Psoas muscle (tissue), 8 donors: ENCODE measurements around the gene PRPF6. TPM values are rescaled to one million over a fixed set of nuclear protein-coding genes. Genes with fewer than 3 reads are reported as not detected.

Source experiments
- ATAC-seq, 4 donors: fragments of 200-7000 bp; cut with Tn5 transposase; one replicate each; pipeline ENCODE4 v1.9.1; 2020; ENCODE audit warnings: moderate library complexity in 3 of 4, mild to moderate bottlenecking in 2 of 4
- DNase-seq, 2 donors: peaks; one replicate each; pipeline ENCODE4 v3.0.0-alpha.2; 2020
- H3K27ac ChIP-seq: fragments of 200-600 bp; one replicate; pipeline ENCODE4 v1.8.0; 2022
- H3K27me3 ChIP-seq, 3 donors: fragments of 200-600 bp in 1 of 3; one replicate each; pipeline versions ENCODE4 v1.6.1 to v1.8.0; 2013 to 2022; ENCODE audit warnings: low read length in 2 of 3, mild to moderate bottlenecking in 2 of 3, moderate library complexity in 1 of 3; ENCODE audit not compliant: insufficient read depth in 3 of 3
- H3K36me3 ChIP-seq, 2 donors: fragments of 200-600 bp in 1 of 2; one replicate each; pipeline versions ENCODE4 v1.6.1 to v1.8.0; 2013 to 2022; ENCODE audit warnings: low read depth in 1 of 2, mild to moderate bottlenecking in 1 of 2, moderate library complexity in 1 of 2; ENCODE audit not compliant: insufficient read depth in 1 of 2
- H3K4me1 ChIP-seq: fragments of 200-600 bp; one replicate; pipeline ENCODE4 v1.8.0; 2022
- H3K4me3 ChIP-seq: fragments of 200-600 bp; one replicate; pipeline ENCODE4 v1.8.0; 2022; ENCODE audit warnings: mild to moderate bottlenecking
- H3K9me3 ChIP-seq: fragments of 200-600 bp; one replicate; pipeline ENCODE4 v1.8.0; 2022
- WGBS, 3 donors: extraction: QIAGEN DNeasy Blood & Tissue Kit; methylation state at CpG; one replicate each; pipeline versions ENCODE4 v1.1.6 to v1.1.7; 2013; 5-methylcytosine and 5-hydroxymethylcytosine counted together
- intact Hi-C, 2 donors: fragments of 100-400 bp; cut with DNase I; formaldehyde crosslinking; loops; one replicate each; pipeline versions ENCODE4 v1.11.0 to v1.14.2; 2022
- polyA plus RNA-seq, 3 donors: library from polyadenylated mRNA; stranded (reverse); fragments of 200-250 nt; gene quantifications; one replicate each; pipeline ENCODE4 v1.2.3, GENCODE V29; 2013
- total RNA-seq, 4 donors: library from RNA; stranded (reverse); fragmentation: NEBNext Ultra II Directional in 2 of 4; extraction: Animal tissue kit (Norgen Biotek cat#: 25700) in 2 of 4; gene quantifications; one replicate each; pipeline versions ENCODE4 v1.2.1 to v1.2.4, GENCODE V29; 2021 to 2023
- TF ChIP-seq, protein P1 (sequence below): fragments of 200-600 bp; IDR thresholded peaks from one replicate; pipeline ENCODE4 v1.8.0; 2022; ENCODE audit warnings: antibody characterized with exemption
- donor health status: healthy with polysubstance abuse.
- donor health status: DM: no; HTN: no; CAD: no; lungs with moderate emphysema.
- donor health status: Bipolar disorder and iron deficiency.
- donor health status: healthy.
- donor health status: DM: yes; HTN: yes; CAD: no.
- donor health status: DM: no; HTN: no; CAD: no.
- donor health status: DM: no; HTN: no; CAD: no.
- donor health status: DM: yes; HTN: yes; CAD: no.

Gene PRPF6
- total and polyA plus RNA-seq, 7 donors: 38.8 to 75.4 (median 56.8) TPM

DNA sequence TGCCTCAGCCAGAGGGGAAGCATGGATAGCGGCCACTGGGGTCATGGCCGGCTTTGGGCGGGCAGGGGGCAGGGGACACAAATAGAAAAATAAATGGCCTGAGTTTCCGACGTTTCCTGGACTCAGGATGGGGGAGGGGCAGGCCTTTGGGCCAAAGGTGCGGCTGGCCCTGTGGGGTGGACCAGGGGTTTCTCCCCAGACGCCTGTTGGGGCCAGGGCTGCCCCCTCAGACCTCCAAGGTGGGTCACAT lies 75.6 kb downstream of the PRPF6 start:
- Histone ChIP-seq H3K27ac (peak overlapping the region; percentile 68), H3K9me3 (no peaks in the 10 kb centered on the region), H3K36me3 (no peaks in the 10 kb centered on the region), H3K4me3 (peak overlapping the region; percentile 44), H3K4me1 (no peaks in the 10 kb centered on the region), H3K27me3 (peaks cover 0 to 10% (median 0%) of the 10 kb centered on the region in 3 donors)
- intact Hi-C loops: no loop called here
- ATAC-seq (no peak), DNase-seq (no peak)
- WGBS, 3 donors: 40 to 47% (median 42%) methylated on average over 7 of the region's 7 CpGs
- TF ChIP-seq, protein P1, sequence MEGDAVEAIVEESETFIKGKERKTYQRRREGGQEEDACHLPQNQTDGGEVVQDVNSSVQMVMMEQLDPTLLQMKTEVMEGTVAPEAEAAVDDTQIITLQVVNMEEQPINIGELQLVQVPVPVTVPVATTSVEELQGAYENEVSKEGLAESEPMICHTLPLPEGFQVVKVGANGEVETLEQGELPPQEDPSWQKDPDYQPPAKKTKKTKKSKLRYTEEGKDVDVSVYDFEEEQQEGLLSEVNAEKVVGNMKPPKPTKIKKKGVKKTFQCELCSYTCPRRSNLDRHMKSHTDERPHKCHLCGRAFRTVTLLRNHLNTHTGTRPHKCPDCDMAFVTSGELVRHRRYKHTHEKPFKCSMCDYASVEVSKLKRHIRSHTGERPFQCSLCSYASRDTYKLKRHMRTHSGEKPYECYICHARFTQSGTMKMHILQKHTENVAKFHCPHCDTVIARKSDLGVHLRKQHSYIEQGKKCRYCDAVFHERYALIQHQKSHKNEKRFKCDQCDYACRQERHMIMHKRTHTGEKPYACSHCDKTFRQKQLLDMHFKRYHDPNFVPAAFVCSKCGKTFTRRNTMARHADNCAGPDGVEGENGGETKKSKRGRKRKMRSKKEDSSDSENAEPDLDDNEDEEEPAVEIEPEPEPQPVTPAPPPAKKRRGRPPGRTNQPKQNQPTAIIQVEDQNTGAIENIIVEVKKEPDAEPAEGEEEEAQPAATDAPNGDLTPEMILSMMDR: no peak

DNA sequence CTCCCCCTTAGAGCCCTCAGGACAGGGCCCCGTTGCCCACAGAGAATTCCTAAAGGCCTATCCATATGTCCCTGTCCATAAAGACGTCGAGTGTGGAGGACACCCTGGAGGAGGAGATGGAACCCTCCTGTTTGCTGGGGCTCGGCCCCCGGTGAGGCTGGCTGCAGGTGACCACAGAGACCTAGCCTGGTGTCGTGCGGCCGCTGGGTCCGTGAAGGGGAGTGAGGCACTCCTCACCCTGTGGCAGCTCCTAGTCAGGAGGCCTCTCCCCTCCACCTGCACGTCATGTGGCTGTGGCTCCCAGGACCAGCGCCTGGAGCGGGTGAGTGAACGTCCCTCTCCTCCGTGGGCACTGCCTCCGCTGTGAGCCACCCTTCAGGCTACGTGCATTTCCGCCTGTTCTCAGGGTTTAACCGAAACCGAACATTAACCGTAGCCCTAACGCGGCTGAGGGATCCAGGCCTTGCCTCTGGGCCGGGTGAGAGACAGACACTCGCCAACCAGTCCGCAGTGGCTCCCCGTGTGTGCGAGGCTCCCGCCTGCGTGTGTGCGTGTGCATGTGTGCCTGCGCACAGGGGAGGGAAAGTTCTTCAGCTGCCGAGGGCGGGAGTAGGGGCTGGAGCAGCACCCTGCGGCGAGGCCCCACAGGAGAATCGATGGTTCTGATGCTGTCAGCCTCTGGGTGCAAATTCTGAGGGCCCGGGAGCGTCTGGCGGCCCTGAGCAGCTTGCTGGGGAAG lies 76.1 kb downstream of the PRPF6 start:
- intact Hi-C loops: no loop called here
- H3K36me3 ChIP-seq: no peaks in the 10 kb centered on the region
- no peaks in the 10 kb centered on the region for H3K4me1 ChIP-seq
- DNase-seq (no peak), ATAC-seq (peak in 1 of 4 donors; percentile 14)
- WGBS, 3 donors: 48 to 50% (median 49%) methylated on average over 39 of the region's 39 CpGs
- peak overlapping the region; percentile 68 for H3K27ac ChIP-seq
- H3K9me3 ChIP-seq: no peaks in the 10 kb centered on the region
- TF ChIP-seq, protein P1: no peak
- peaks cover 0 to 7% (median 0%) of the 10 kb centered on the region in 3 donors for H3K27me3 ChIP-seq
- peak overlapping the region; percentile 44 for H3K4me3 ChIP-seq

GRCh38 chr20:64057628-64058498 lies 76.9 kb downstream of the PRPF6 start:
- ATAC-seq: peak; percentile 61 to 73 (median 67)
- TF ChIP-seq, protein P1: peak; percentile 73
- H3K27me3 ChIP-seq: no peaks in the 10 kb centered on the region
- H3K4me1 ChIP-seq: no peaks in the 10 kb centered on the region
- intact Hi-C loops: loop anchor here in 1 of 2 donors (2.0 kb wide), 1 partner anchor 77 kb away; the partner anchor contains the start of gene PRPF6
- H3K4me3 ChIP-seq: peak overlapping the region; percentile 44
- H3K36me3 ChIP-seq: no peaks in the 10 kb centered on the region
- H3K9me3 ChIP-seq: no peaks in the 10 kb centered on the region
- peak overlapping the region; percentile 68 for H3K27ac ChIP-seq
- peak; percentile 77 to 86 for DNase-seq
- 30 to 35% (median 33%) methylated on average over 27 to 33 of the region's 33 CpGs for WGBS, 3 donors

- H3K4me1 ChIP-seq: no peaks in the 10 kb centered on the region
- H3K27me3 ChIP-seq: no peaks in the 10 kb centered on the region
- DNase-seq: no peak
- no peak for ATAC-seq
- WGBS, 3 donors: 81 to 82% (median 82%) methylated on average over 12 of the region's 12 CpGs
- H3K4me3 ChIP-seq: no peak overlapping the region
- H3K36me3 ChIP-seq: no peaks in the 10 kb centered on the region
- intact Hi-C loops: loop anchor here in 1 of 2 donors (2.0 kb wide), 1 partner anchor 78 kb away; the partner anchor contains the start of gene PRPF6
- H3K9me3 ChIP-seq: no peaks in the 10 kb centered on the region
- TF ChIP-seq, protein P1: no peak
- H3K27ac ChIP-seq: no peak overlapping the region
Measured at GRCh38 chr20:64058536-64058935, 77.6 kb downstream of the PRPF6 start.
